Measurements from ENCODE around the gene MACROD2. TPM values are rescaled to one million over a fixed set of nuclear protein-coding genes. Genes with fewer than 3 reads are reported as not detected.

MACROD2 gene
- total RNA-seq, 1 donor from 2014 or later = 6.4 TPM

DNA sequence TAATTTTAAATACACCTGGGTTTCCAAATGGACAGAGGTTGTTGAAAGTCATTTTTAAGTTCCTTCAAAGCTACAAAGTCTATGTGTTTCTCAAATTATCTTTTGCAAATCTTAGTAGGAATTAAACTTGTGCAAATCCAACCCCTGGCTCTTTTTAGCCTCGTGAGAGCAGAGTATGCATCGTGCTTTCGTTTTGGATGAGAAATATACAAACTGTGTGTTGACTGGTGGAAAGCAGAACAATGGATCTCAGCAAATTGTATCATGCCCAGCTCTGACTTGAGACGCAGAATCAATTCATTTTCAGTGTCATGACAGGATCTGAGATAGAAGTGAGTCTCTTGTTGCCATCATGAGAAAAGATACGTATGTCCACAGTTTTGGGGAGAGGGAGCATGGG is 884.5 kb downstream of the MACROD2 start:
- TF ChIP-seq, protein P1, sequence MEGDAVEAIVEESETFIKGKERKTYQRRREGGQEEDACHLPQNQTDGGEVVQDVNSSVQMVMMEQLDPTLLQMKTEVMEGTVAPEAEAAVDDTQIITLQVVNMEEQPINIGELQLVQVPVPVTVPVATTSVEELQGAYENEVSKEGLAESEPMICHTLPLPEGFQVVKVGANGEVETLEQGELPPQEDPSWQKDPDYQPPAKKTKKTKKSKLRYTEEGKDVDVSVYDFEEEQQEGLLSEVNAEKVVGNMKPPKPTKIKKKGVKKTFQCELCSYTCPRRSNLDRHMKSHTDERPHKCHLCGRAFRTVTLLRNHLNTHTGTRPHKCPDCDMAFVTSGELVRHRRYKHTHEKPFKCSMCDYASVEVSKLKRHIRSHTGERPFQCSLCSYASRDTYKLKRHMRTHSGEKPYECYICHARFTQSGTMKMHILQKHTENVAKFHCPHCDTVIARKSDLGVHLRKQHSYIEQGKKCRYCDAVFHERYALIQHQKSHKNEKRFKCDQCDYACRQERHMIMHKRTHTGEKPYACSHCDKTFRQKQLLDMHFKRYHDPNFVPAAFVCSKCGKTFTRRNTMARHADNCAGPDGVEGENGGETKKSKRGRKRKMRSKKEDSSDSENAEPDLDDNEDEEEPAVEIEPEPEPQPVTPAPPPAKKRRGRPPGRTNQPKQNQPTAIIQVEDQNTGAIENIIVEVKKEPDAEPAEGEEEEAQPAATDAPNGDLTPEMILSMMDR (conservative IDR thresholded peaks at IDR 0.05) = no peak
- H3K27me3 Mint-ChIP-seq (ENCODE audit: low read depth) = no peaks in the 10 kb centered on the region
- peaks cover 19% of the 10 kb centered on the region for H3K9me3 Mint-ChIP-seq

DNA sequence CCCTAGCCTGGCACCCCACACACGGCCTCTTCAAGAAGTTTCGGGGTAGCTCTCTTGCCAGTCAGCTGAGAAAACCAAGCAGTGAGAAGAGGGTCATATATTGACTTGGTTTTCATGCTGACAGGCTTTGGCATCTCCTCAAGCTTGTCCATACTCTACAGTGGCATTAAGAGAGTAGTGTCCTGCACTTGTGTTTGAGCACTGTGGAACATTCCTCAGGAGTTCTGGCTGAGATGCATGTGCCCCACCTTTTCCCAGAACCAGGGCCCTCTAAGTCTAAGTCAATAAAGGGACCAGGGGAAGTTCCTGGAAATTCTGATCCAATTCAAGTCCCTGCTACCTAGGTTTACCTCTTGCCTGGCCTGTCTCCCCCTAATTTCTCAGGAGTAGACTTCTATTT is 886.2 kb downstream of the MACROD2 start:
- Mint-ChIP-seq H3K27me3 (ENCODE audit: low read depth) (no peaks in the 10 kb centered on the region), H3K27ac (ENCODE audit: unreplicated experiment) (no peak overlapping the region), H3K9me3 (peaks cover 20% of the 10 kb centered on the region), H3K36me3 (ENCODE audit: low read depth) (peaks cover 6% of the 10 kb centered on the region), H3K4me1 (peaks cover 30% of the 10 kb centered on the region), H3K4me3 (no peak overlapping the region)
- TF ChIP-seq, protein P1 (conservative IDR thresholded peaks at IDR 0.05) = no peak
- no peak for DNase-seq (ENCODE audit: low read depth, low spot score)

More for the DNA sequence above, 884.5 kb downstream of the MACROD2 start:
- DNase-seq (ENCODE audit: low read depth, low spot score) = no peak
- Mint-ChIP-seq H3K4me1 (peaks cover 30% of the 10 kb centered on the region), H3K36me3 (ENCODE audit: low read depth) (peaks cover 6% of the 10 kb centered on the region), H3K4me3 (no peak overlapping the region), H3K27ac (ENCODE audit: unreplicated experiment) (peak overlapping the region; percentile 54)

DNA sequence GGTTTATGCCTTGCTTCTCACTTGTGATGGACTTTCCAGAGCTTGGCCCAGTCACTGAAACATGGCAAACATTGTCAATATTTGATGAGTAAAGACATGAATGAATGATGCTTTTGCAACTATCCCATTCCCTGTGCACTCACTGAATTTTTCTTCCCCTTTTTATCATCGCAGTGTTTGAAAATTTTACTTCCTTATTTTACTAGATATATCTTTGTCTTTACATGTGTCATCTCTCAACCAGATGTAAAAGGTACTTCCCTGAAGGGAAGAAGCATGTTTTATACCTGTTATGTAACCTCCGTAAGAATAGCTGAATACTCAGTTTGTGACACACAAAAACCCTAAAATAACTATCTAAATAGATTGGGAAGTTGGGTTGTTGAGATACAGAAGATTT is 886.8 kb downstream of the MACROD2 start:
- no peak overlapping the region for H3K4me3 Mint-ChIP-seq
- H3K27me3 Mint-ChIP-seq (ENCODE audit: low read depth) = no peaks in the 10 kb centered on the region
- H3K27ac Mint-ChIP-seq (ENCODE audit: unreplicated experiment) = no peak overlapping the region
- no peak for DNase-seq (ENCODE audit: low read depth, low spot score)
- H3K36me3 Mint-ChIP-seq (ENCODE audit: low read depth) = peaks cover 6% of the 10 kb centered on the region
- TF ChIP-seq, protein P1 (conservative IDR thresholded peaks at IDR 0.05) = no peak
- H3K9me3 Mint-ChIP-seq = peaks cover 13% of the 10 kb centered on the region
- peaks cover 30% of the 10 kb centered on the region for H3K4me1 Mint-ChIP-seq

DNA sequence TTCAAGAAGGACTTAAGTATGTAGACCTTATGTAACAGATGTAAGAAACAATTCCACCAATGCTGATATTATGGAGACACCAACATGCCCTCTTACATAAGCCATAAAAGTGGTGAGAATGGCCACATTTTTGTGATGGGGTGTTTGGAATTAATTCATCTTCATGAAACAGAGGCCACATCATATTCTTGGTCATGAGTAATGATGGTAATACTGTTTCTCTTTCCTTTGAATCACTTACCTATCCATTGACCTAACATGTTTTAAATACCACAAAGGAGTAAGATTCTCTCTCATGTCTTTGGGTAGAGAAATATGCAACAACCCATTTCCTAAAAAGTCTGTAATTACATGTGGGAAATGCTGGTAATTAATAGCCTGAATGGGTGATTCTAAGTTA is 887.5 kb downstream of the MACROD2 start:
- H3K4me1 Mint-ChIP-seq = peaks cover 23% of the 10 kb centered on the region
- H3K9me3 Mint-ChIP-seq = peaks cover 9% of the 10 kb centered on the region
- no peaks in the 10 kb centered on the region for H3K27me3 Mint-ChIP-seq (ENCODE audit: low read depth)
- H3K4me3 Mint-ChIP-seq = no peak overlapping the region
- peaks cover 6% of the 10 kb centered on the region for H3K36me3 Mint-ChIP-seq (ENCODE audit: low read depth)
- TF ChIP-seq, protein P1 (conservative IDR thresholded peaks at IDR 0.05) = no peak
- H3K27ac Mint-ChIP-seq (ENCODE audit: unreplicated experiment) = no peak overlapping the region
- no peak for DNase-seq (ENCODE audit: low read depth, low spot score)

DNA sequence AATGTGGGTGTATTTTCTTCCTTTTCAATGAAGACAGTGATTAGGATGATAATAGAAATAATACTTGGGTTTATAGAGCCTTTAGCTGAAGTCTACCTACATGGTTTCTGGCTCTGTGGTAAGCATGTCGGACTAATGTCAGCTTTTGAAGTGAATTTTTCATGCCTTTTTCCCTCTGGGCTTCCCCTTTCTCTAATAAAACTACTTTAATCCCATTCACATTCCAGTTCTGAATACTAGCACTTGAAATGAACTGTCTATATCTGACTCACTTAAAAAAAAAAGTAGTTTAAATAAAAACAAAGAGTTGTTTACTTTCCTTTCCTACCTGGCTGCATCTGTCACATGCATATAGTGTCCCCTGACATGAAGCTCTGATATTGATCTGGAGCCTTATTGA is 888.0 kb downstream of the MACROD2 start:
- no peaks in the 10 kb centered on the region for H3K27me3 Mint-ChIP-seq (ENCODE audit: low read depth)
- no peak for DNase-seq (ENCODE audit: low read depth, low spot score)
- H3K36me3 Mint-ChIP-seq (ENCODE audit: low read depth) = peaks cover 6% of the 10 kb centered on the region
- H3K9me3 Mint-ChIP-seq = peaks cover 9% of the 10 kb centered on the region
- no peak overlapping the region for H3K4me3 Mint-ChIP-seq
- H3K27ac Mint-ChIP-seq (ENCODE audit: unreplicated experiment) = no peak overlapping the region
- peaks cover 20% of the 10 kb centered on the region for H3K4me1 Mint-ChIP-seq
- TF ChIP-seq, protein P1 (conservative IDR thresholded peaks at IDR 0.05) = no peak

DNA sequence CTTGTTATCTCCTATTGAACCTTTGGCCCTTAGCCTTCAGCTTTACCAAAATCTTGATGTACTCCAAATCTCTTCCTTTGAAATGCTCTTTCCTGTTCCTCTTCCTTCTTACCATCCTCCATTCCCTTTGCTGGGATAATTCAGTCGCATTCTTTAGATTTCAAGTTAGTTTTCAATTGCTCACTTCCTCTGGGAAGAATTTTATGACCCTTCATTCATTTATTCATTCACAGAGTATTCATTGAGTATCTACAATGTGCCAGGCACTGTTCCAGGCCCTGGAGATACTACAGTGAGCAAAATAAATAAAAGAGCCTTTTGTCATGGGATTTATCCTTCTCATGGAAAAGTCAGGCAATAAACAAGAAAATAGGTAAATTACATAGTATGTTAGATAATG is 890.3 kb downstream of the MACROD2 start:
- no peak for DNase-seq (ENCODE audit: low read depth, low spot score)
- H3K27ac Mint-ChIP-seq (ENCODE audit: unreplicated experiment) = no peak overlapping the region
- no peaks in the 10 kb centered on the region for H3K4me1 Mint-ChIP-seq
- no peak overlapping the region for H3K4me3 Mint-ChIP-seq
- TF ChIP-seq, protein P1 (conservative IDR thresholded peaks at IDR 0.05) = no peak
- no peaks in the 10 kb centered on the region for H3K27me3 Mint-ChIP-seq (ENCODE audit: low read depth)
- H3K9me3 Mint-ChIP-seq = peaks cover 9% of the 10 kb centered on the region
- peaks cover 2% of the 10 kb centered on the region for H3K36me3 Mint-ChIP-seq (ENCODE audit: low read depth)

Data from neural crest cell (in vitro differentiated cells).